Fibroblast of lung (primary cell): ENCODE data around the gene DPEP1.

Experiments
- EZH2 ChIP-seq: IDR thresholded peaks from 2 replicates; pipeline ENCODE4 v1.5.1; 2012; ENCODE audit warnings: low read length, control low read depth, mild to moderate bottlenecking; ENCODE audit errors: missing control alignments
- TF ChIP-seq, protein P1 (sequence below), 2 donors: IDR thresholded peaks in 1 of 2; conservative IDR thresholded peaks in 1 of 2; 1 replicate in 1 of 2; 2 replicates in 1 of 2; pipeline ENCODE4 v1.5.1; 2011 to 2012; ENCODE audit warnings: low read length in 2 of 2, control low read depth in 1 of 2, inconsistent platforms in 1 of 2, low read depth in 1 of 2, mild to moderate bottlenecking in 1 of 2

DNA sequence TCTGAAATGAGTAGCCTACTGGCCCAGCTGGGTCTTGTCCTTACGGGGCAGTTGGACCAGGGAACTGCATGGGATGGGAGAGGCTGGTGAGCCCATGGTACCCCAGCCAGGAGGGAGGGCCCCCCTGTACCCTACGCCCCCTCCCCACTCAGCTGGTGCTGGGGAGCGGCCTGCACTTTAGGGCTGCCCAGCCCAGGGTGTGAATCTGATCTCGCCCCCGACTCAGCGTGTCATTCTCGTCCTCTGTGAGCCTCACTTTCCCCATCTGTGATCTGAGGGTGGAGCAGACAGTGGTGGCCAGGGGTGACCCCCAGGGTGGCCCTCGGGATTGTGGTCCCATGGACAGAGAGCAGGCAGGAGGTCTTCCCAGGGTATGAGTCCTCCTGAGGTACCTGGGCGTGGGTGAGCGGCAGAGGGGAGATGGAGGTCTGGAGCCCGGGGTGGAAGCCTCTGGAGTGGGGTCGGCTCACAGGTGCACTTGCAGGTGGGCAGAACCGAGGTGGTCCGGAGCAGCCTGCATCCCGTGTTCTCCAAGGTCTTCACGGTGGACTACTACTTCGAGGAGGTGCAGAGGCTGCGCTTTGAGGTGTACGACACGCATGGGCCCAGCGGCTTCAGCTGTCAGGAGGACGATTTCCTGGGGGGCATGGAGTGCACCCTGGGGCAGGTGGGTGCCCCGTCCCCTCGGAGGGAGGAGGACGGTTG, 36.2 kb upstream of the DPEP1 start:
- TF ChIP-seq, protein P1, sequence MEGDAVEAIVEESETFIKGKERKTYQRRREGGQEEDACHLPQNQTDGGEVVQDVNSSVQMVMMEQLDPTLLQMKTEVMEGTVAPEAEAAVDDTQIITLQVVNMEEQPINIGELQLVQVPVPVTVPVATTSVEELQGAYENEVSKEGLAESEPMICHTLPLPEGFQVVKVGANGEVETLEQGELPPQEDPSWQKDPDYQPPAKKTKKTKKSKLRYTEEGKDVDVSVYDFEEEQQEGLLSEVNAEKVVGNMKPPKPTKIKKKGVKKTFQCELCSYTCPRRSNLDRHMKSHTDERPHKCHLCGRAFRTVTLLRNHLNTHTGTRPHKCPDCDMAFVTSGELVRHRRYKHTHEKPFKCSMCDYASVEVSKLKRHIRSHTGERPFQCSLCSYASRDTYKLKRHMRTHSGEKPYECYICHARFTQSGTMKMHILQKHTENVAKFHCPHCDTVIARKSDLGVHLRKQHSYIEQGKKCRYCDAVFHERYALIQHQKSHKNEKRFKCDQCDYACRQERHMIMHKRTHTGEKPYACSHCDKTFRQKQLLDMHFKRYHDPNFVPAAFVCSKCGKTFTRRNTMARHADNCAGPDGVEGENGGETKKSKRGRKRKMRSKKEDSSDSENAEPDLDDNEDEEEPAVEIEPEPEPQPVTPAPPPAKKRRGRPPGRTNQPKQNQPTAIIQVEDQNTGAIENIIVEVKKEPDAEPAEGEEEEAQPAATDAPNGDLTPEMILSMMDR (conservative IDR thresholded peaks at IDR 0.05 in 1 of 2, IDR thresholded peaks at IDR 0.05 in 1 of 2; ENCODE audit: low read depth in 1 of 2, low read length in 2 of 2): no peak
- TF ChIP-seq EZH2: no peak
